B cell (primary cell): ENCODE results near the gene SLC25A18.

Experiments
- CTCF ChIP-seq: fragments of 200-600 bp; IDR thresholded peaks from one replicate; pipeline ENCODE4 v1.8.0; 2022; ENCODE audit warnings: antibody characterized with exemption, mild to moderate bottlenecking
- EZH2 ChIP-seq: IDR thresholded peaks from 2 replicates; pipeline ENCODE4 v1.6.1; 2012; ENCODE audit warnings: borderline replicate concordance, low read depth, mild to moderate bottlenecking, moderate library complexity, low read length; ENCODE audit not compliant: insufficient read depth, poor library complexity, severe bottlenecking

GRCh38 chr22:17590586-17590985 lies 27.3 kb downstream of the SLC25A18 start:
- TF ChIP-seq CTCF = no peak
- TF ChIP-seq EZH2 = no peak
